ENCODE data around the gene PRKCH.
"Not testable (repeated sequence)": the region's sequence is repeated elsewhere in the genome, so short reads cannot be mapped to it uniquely, and the experiment has no call there.

GRCh38 chr14:61415934-61416333 is 94.6 kb downstream of the PRKCH start:
- not testable (repeated sequence) for TF ChIP-seq POLR2AphosphoS5 (IDR thresholded peaks at IDR 0.05; ENCODE audit: borderline replicate concordance, low read depth, low read length); EZH2 (IDR thresholded peaks at IDR 0.05); FOXP2 (optimal IDR thresholded peaks at IDR 0.05; ENCODE audit: control extremely low read depth, extremely low read length, insufficient read depth)

All from SK-N-MC (cell line).